ENCODE results near the gene HAL. TPM values are rescaled to one million over a fixed set of nuclear protein-coding genes. Genes with fewer than 3 reads are reported as not detected.

Gene HAL
- total and polyA plus RNA-seq, 2 of the 8 experiments (the other 6 are each of a cell fraction or from before 2014, with no cell fraction given), result 0.12 to 0.17 TPM

DNA sequence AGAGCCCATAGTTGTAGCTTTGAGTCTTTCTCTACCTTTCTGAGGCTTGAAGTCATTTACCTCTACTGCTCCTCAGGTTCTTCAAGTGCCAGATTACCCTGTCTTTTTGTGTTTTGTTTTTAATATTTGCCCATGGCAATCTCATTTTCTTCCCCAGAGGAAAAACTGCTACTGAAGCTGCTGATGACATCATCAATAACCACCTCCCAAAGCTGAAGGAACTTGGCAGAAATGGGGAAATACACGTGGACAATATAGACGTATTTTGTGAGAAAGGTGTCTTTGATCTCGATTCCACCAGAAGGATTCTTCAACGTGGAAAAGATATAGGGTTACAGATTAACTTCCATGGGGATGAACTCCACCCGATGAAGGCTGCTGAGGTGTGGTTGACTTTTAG, 35.9 kb downstream of the HAL start:
- H3K79me2 ChIP-seq (ENCODE audit: control insufficient read depth in 1 of 2, insufficient read depth in 2 of 2, low read length in 2 of 2), result no peaks in the 10 kb centered on the region
- no peak overlapping the region for H2BK120ac ChIP-seq (replicated peaks; ENCODE audit: low read depth, low read length)
- no peaks in the 10 kb centered on the region for H4K20me1 ChIP-seq (replicated peaks in 1 of 2; ENCODE audit: control insufficient read depth in 1 of 2, insufficient read depth in 2 of 2, low read length in 2 of 2)
- no peak overlapping the region for H2AK5ac ChIP-seq (ENCODE audit: low read depth, low read length)
- no peak for FAIRE-seq
- H3K27me3 ChIP-seq (replicated peaks in 1 of 4; ENCODE audit: control insufficient read depth in 3 of 4, extremely low read depth in 1 of 4, insufficient read depth in 3 of 4, low read length in 3 of 4), result no peaks in the 10 kb centered on the region
- H3K9ac ChIP-seq (replicated peaks in 1 of 4; ENCODE audit: extremely low read depth in 1 of 4, low read depth in 3 of 4, low read length in 3 of 4), result no peak overlapping the region
- no peak overlapping the region for H4K5ac ChIP-seq (ENCODE audit: insufficient read length, low read depth, low read length)
- H2AFZ ChIP-seq (ENCODE audit: low read length), result no peak overlapping the region
- POLR2A ChIA-PET (ENCODE audit: partially characterized antibody), result no interaction called here
- DNase-seq (ENCODE audit: low read depth in 1 of 2, low spot score in 2 of 2), result no peak
- no peak overlapping the region for H3K14ac ChIP-seq (ENCODE audit: insufficient read length)
- peaks cover 2 to 5% (median 2%) of the 10 kb centered on the region in 4 experiments; a peak in 4 of 7 replicates for H3K4me1 ChIP-seq (replicated peaks in 1 of 4; ENCODE audit: control insufficient read depth in 3 of 4, insufficient read depth in 4 of 4, low read length in 3 of 4)
- CTCF ChIA-PET (ENCODE audit: partially characterized antibody), result interaction anchor here (1.1 to 17.8 kb wide), 9 partner anchors 10 to 143 kb away, joined by 3 to 149 read pairs (median 19); partner anchors contain the start of genes AMDHD1, CCDC38 and HAL
- whole genome bisulfite sequencing, 2 experiments (ENCODE audit: extremely low coverage in 1 of 2, insufficient coverage in 1 of 2, insufficient read length in 1 of 2, insufficient replicate concordance in 2 of 2, low coverage in 1 of 2, low lambda C conversion rate in 2 of 2, missing lambda C conversion rate in 1 of 2), result 92% methylated on average over 5 of the region's 5 CpGs; no CpG with 5 or more reads in 1 of the 2 experiments
- H2BK5ac ChIP-seq (ENCODE audit: low read depth, low read length), result no peak overlapping the region
- no peak overlapping the region for H3K4me3 ChIP-seq (ENCODE audit: extremely low read depth in 1 of 4, insufficient read depth in 2 of 4, low read depth in 3 of 4, low read length in 4 of 4)
- no peak overlapping the region for H3K4ac ChIP-seq (replicated peaks; ENCODE audit: insufficient read length, low read depth, low read length)
- no peak overlapping the region for H3K4me2 ChIP-seq (ENCODE audit: insufficient read depth in 1 of 2, low read depth in 2 of 2, low read length in 2 of 2)
- H4K91ac ChIP-seq (replicated peaks; ENCODE audit: insufficient read length, low read length), result no peak overlapping the region
- H3K23me2 ChIP-seq (ENCODE audit: low read depth, low read length), result no peaks in the 10 kb centered on the region
- H3K23ac ChIP-seq (ENCODE audit: insufficient read length), result no peak overlapping the region
- no peak overlapping the region for H2BK15ac ChIP-seq (ENCODE audit: low read length)
- no peak overlapping the region for H3K18ac ChIP-seq (ENCODE audit: extremely low read depth, low read length)
- H3K36me3 ChIP-seq (ENCODE audit: control insufficient read depth in 2 of 4, insufficient read depth in 4 of 4, low read length in 3 of 4), result no peaks in the 10 kb centered on the region
- no peaks in the 10 kb centered on the region for H3K9me3 ChIP-seq (ENCODE audit: insufficient read depth in 2 of 2, low read depth in 1 of 2, low read length in 1 of 2)
- H2BK20ac ChIP-seq (ENCODE audit: low read length), result no peak overlapping the region
- no peak for TF ChIP-seq YY1 (IDR thresholded peaks at IDR 0.05; ENCODE audit: low read depth, low read length)
- TF ChIP-seq BRCA1 (IDR thresholded peaks at IDR 0.05; ENCODE audit: low read depth, low read length), result no peak
- TF ChIP-seq RFX5 (IDR thresholded peaks at IDR 0.05; ENCODE audit: borderline replicate concordance, low read depth, low read length), result no peak
- TF ChIP-seq EGR1 (IDR thresholded peaks at IDR 0.05; ENCODE audit: borderline replicate concordance, low read depth, low read length), result no peak
- no peak for TF ChIP-seq TCF12 (IDR thresholded peaks at IDR 0.05; ENCODE audit: low read depth, low read length)
- TF ChIP-seq CHD1 (IDR thresholded peaks at IDR 0.05; ENCODE audit: low read depth, low read length), result no peak
- H3K79me1 ChIP-seq (ENCODE audit: low read depth, low read length), result no peaks in the 10 kb centered on the region
- H3K56ac ChIP-seq (replicated peaks; ENCODE audit: insufficient read length, low read depth, low read length), result no peak overlapping the region
- no peak overlapping the region for H2BK12ac ChIP-seq (ENCODE audit: low read depth, low read length)
- H4K8ac ChIP-seq (ENCODE audit: extremely low read depth, insufficient read depth, low read length), result no peak overlapping the region
- no peak overlapping the region for H3K27ac ChIP-seq (ENCODE audit: low read depth, low read length)
